ENCODE results near the gene NCK1.

- TF ChIP-seq CTCF (IDR thresholded peaks at IDR 0.05; ENCODE audit: low read length) = no peak
- TF ChIP-seq EZH2 (IDR thresholded peaks at IDR 0.05; ENCODE audit: borderline replicate concordance, low read length) = no peak
Measured at GRCh38 chr3:136954980-136955780, 93.2 kb downstream of the NCK1 start.
